GM11168 (cell line): Measurements from ENCODE around the gene FNDC10.
"Not testable (repeated sequence)": the region's sequence is repeated elsewhere in the genome, so short reads cannot be mapped to it uniquely, and the experiment has no call there.

Experiments used
- in situ Hi-C: fragments of 300-500 bp; cut with MboI; formaldehyde crosslinking; loops from one replicate; pipeline ENCODE4 v1.12.0; 2022; ENCODE audit warnings: low sequenced_read_pairs; ENCODE audit not compliant: unreplicated experiment

FNDC10 gene

DNA sequence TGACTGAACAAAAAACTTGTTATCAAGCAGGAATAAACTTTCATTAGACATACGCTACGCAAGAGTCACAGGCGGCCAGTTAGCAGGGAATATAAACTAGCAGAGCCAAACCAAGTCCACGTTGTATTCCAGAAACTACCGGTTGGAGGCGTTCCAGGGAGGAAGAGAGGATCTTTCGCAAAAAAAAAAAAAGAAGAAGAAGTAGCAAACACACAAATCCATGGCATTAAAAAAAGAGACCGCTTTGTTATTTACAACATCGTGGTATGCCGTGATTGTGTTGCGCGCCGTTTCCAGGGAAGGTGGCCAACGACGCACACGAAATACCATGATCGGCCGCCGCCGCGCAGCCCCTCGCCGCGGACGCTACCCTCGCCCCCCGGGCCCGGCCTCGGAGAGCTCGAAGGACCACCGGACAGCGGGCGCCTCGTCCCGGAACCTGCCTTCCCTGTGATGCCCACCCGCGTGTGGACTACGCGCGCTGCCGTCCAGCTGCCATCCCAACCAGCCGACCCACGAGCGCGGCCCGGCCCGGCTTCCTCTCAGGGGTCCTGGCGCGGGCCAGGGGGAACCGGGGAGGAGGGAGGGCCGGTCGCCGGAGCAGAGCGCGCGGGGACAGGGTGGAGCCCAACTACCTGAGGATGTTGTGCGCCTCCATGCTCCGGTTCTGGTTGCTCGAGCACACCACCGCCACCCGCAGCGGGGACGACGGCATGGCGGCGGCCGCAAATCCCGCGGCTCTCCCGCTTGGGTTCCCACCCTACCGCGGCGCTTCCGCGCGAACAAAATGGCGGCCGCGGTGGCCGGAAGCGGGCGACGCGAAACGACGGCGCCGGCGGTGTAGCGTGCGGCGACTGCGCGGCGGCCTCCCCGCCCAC is 25.9 kb downstream of the FNDC10 start:
- in situ Hi-C loops, result no loop called here

DNA sequence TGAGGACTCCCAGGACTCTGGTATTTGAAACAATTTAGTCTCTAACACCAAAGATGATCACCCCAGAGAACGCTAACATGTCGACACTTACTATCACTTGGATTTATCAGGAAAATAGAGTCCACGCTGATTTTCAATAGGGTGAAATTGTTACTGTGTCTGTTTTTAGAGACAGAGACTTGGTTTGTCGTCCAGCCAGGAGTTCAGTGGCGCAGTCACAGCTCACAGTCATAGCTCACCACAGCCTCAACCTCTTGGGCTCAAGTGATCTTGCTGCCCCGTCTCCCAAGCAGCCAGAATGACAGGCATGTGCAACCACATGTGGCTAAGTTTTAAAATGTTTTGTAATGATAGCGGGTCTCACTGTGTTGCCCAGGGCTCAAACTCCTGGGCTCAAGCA is 30.6 kb downstream of the FNDC10 start:
- in situ Hi-C loops, result no loop called here

DNA sequence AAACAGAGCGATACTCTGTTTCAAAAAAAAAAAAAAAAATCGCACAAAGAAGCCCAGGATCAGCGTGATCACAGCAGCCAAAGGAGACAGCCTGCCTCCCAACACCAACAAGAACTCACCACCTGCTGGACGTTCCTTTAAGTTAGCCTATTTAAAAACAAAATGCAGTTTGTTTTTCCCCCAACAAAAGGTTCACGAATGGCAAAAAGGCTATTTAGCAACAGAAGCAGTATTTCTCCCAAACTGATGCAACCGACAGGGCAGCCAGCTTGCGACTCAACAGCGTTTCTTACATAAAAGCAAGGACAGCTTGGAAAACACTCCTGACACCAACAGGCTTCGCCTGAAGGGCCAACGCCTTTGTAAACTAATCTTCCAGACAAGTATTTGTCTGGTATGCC is 32.0 kb downstream of the FNDC10 start:
- in situ Hi-C loops, result no loop called here

DNA sequence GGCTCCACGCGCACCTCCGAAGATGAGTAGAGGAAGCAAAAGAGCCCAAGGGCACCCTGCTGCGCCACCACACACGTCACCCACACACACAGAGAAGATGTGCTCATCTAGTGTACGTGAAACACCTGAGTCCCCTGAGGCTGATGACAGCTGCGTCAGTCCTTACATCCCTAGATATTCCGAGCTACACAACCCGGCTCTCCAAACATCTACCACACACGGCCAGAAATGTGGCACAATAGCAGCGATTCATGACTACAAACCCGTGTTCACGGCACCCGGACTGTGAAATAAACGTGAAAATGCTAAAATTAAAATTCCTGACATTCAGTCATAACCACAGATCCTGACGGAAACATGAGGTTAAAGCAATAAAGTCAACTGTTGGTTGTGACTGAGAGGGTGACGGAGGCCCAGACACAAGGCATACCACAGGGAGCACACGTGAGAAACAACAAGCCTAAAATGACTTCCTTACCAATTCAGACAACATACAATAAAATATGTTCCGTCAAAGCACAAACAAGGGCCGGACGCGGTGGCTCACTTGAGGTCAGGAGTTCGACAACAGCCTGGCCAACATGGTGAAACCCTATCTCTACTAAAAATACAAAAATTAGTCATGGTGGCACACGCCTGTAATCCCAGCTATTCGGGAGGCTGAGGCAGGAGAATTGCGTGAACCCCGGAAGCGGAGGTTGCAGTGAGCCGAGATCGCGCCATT is 32.6 kb downstream of the FNDC10 start:
- in situ Hi-C loops, result no loop called here

DNA sequence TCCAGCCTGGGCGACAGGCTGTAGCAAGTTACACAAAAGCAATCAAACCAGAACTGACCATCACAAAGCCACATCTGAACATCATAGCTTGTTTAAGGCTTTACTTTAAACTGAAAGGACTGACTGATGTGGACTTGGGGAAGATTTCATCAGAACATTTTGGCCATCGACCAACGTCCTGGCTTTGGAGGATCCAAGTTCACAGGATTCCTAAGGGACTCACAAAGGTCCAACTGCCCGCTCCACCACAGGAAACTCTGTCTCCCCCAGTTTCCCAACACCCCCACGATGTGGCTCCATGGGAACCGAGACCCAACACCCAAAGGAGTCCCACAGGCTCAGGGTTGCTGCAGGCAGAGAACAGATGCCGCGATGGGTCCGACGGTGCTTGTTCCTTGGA is 34.6 kb downstream of the FNDC10 start:
- in situ Hi-C loops, result no loop called here

DNA sequence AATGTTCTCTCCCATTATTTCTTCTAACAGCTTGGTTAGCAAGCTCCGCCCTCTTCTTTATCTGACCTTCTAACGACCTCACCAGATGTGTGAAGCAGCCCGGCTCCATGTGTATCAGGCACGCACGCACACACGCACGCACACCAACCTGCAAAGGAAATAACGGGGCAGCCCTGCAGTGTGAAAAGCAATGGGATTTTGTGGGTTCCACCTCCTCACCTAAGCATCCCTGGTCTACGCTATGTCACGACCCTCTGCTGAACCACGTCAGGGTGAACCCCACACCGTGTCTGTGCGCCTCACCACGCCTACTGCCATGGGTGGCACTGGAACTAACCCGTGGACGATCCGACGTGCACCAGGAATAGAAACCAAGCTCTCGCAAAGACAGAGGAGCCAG is 35.7 kb downstream of the FNDC10 start:
- in situ Hi-C loops, result no loop called here

DNA sequence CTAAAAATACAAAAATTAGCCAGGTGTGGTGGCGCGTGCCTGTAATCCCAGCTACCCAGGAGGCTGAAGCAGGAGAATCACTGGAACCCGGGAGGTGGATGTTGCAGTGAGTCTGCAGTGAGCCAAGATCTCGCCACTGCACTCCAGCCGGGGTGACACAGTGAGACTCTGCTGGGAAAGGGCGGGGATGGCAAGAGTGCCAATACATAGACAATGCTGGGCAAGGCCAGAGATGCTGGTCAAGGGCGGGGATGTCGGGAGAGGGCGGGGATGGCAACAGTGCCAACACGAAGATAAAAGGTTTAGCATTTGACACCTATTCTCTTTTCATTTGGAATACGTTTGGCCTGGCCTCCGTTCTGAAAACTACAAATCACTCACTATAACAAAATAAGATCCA is 36.2 kb downstream of the FNDC10 start:
- in situ Hi-C loops, result no loop called here

DNA sequence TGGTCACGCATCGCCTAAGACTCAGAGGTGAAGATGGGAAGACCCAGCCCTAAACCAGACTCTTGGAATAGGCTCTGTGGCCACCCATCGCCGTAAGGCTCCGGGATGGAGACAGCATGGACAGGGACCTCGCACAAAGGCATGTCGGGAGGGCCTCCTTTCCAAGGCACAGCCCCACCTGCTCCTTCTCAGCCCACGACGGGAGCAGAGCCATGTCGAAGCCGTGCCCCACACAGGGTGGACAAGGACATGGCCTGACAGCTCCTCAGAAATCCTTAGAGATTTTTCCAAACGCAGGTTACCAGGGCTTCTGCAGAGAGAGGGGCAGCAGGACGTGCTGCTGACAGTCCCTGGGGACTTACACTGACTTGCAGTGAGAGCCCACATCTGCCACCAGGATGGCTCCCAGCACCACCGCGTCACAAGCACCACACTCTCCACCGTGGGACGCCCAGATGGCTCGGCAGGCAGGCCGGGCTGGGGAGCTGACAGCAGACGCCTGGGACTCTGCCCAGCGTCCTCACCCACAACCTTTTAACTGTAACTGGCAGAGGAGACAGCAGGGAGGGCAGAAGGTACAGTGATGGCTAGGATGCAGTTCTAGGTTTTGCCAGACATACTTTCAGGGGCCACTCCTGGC is 37.3 kb downstream of the FNDC10 start:
- in situ Hi-C loops, result no loop called here

DNA sequence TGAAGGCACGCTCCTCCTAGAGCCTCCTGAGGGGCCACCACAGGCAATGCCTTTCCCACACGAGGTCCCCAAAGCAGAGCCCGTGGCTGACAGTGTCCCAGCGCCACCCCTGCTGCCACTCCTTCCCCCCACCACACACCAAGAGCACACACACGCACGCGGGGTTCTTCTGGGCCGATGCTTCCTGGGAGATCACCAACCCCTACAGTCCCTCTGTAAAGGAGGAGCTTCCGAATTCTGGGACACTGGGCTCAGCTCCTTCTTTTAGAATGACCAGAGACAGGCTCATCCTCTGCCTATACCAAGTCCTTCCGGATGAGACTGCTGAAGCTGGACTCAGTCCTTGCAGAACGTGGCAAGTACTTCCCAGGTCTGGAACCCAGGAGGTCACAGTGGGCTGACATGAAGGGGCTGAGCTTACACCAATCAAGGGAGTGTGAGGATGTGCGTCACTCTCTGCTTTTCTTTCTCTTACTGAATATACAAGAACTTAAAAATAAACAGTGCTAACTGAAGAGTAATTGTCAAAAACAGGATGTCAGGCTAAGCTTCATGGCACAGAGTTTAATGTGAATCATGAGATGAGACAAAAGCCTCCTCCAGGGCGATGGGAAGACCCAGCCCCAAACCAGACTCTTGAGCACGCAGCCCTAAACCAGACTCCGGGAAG is 38.0 kb downstream of the FNDC10 start:
- in situ Hi-C loops, result no loop called here

DNA sequence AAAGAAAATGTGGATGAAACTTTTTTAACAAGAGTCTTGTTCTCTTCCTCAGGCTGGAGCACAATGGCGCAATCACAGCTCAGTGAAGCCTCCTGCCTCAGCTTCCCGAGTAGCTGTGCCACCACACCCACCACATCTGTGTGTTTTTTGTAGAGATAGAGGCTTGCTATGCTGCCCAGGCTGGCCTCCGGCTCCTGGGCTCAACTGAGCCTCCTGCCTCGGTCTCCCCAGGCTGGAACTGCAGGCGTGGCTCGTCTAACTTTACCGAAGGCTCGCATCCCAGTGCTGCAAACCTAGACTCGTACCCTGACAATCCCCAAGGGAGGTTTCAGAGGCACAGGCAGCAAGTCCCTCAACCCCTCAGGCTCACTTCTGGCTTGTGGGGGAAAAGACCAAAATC is 39.8 kb downstream of the FNDC10 start:
- in situ Hi-C loops, result no loop called here

DNA sequence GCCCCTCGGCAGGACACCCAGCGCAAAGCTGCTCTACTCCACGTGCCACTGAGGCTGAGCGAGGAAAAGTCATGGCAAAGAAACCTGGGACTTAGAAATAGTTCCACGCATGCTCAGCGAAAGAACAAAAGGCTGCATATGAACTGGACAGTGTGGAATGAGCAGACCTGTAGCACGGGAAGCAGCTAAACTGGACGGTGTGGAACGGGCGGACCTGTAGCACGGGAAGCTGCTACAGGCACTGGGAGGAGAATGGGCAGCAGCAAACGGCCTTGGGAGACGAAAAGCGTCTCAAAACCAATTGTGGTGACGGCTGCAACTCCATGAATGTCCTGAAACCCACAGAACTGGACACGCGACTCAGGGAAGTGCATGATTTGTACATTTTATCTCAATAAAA is 40.9 kb downstream of the FNDC10 start:
- in situ Hi-C loops, result no loop called here

DNA sequence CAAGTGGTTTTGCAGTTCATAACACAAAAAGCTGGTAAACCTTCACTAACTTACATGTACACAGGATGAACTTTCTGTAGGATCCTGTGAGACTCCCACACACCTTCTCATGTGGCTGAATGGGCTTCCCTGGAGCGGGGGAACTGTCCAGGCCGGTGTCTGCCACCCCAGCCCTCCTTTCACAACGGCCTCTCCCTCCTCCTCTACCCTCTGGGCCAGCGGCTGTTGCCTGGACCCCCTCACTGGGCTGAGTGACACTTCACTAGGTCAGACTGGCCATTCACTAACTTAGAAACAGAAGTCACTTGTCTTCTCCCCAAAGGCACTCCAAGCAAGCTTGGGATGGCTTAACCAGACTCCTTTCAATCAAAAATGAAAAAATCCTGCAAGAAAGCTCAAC is 41.3 kb downstream of the FNDC10 start:
- in situ Hi-C loops, result no loop called here

DNA sequence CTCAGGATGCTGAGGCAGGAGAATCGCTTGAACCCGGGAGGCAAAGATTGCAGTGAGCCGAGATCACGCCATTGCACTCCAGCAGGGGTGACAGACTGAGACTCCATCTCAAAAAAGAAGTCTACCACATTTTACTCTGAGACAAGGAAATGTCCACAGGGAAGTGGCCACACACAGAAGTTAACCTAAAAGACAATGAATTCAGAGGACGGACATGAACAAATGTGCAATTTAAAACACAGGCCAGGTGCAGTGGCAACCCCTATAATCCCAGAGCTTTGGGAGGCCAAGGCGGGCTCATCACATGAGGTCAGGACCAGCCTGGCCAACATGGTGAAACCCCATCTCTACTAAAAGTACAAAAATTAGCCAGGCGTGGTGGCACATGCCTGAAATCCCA is 42.2 kb downstream of the FNDC10 start:
- in situ Hi-C loops, result not testable (repeated sequence)

DNA sequence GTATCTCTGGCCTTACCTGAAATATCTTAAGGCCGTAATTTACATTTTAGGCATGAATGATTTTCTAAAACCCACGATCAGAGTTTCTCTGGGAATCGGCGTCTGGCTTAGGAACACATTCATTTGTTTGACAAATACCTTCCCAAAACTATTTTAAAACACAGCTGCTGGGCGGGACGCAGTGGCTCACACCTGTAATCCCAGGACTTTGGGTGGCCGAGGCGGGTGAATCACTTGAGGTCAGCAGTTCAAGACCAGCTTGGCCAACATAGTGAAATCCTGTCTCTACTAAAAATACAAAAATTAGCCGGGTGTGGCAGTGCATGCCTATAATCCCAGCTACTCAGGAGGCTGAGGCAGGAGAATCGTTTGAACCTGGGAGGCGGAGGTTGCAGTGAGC is 43.0 kb downstream of the FNDC10 start:
- in situ Hi-C loops, result not testable (repeated sequence)

DNA sequence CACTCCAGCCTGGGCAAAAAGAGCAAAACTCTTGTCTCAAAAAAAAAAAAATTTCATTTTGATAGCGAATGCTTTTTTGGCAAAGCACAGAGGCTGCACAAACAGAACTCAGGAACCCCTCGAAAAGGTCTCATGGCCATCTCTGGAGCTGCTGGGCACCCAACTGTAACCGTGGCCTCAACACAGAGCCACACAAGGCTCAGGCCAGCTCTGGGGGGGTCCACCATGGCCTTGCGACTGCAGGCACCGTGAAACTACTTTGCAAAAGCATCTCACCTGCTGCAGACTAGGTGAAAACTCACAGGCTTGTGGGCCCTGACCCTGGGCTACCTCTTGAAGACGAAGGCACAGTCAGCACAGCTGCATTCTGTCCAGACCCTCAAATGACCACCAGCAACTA is 43.4 kb downstream of the FNDC10 start:
- in situ Hi-C loops, result no loop called here

DNA sequence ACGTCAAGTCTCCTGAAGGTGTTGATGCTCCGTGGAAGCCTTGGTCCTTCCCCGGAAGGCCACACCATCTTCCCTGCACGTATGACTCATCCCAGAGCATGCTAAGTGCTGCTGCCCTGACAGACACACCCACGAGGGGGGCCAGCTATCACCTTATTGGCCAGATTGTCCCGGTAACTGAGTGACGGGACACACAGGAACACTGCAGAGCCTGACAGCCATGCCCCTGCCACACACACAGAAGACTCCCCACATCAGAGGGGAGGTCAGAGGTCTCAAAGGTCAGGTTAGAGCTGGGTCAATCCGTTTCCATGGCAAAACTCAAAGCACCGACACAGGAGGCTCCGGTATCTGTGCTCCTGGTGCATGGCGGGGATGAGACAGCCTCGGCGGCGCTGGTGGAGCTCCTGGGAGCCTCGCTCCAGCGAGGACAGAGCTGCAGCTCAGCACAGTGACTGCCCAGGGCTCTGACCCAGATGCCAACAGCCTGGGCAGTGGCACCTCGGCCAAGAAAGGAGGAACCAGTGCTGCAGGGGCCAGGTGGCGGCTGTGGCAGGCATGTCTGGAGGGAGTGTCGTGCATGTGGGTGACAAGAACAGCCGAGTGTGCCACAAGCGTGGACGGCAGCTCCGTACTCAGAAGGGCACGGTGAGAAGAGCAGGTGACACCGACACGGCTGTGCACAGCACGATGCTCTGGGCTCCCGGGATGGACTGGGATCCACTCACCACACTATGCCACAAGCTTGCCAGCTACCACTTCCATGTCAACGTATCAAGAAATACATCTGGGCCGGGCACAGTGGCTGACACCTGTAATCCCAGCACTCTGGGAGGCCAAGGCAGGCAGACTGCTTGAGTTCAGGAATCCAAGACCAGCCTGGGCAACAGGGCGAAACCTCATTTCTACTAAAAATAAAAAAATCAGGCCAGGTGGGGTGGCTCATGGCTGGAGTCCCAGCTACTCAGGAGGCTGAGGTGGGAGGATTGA is 44.7 kb downstream of the FNDC10 start:
- in situ Hi-C loops, result no loop called here

DNA sequence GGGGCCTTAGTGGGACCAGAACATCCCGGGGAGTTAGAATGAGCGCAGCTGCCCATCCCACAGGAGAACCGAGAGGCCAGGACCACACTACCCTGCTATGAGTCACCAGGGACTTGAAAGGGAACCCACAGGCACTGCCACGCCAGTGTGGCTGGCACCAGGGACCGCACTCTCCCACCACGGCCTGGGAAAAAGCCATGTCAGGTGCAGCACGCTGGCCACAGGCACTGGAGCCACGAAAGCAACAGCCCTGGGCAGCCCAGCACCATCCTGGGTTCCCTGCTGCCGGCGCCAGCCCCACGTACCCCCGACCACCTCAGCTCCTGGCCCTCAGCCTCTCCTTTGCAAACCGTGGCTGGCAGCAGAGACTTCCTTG is 45.4 kb downstream of the FNDC10 start:
- in situ Hi-C loops, result no loop called here

DNA sequence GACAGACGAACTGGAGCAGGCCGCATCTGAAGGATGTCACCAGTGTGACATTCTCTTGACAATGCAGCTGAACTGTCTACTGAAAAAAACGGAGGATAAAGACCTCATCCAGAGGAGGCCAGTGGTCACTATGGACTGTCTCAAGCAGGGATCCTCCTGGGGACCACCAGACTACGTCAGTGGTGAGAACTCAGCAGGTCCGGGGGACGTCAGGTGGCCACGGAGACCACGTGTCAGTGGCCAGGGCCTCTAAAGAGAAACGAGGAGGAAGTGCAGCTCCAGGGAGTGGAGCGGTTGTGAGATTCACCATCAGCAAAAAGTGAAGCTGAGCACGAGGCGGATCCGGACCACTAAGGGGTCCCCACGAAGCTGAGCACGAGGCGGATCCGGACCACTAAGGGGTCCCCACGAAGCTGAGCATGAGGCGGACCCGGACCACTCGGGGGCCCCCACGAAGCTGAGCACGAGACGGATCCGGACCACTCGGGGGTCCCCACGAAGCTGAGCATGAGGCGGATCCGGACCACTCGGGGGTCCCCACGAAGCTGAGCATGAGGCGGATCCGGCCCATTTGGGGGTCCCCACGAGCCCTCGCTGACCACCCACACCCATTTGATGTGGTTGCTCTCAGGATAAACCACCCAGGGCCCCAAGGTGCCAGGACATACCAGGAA is 46.0 kb downstream of the FNDC10 start:
- in situ Hi-C loops, result no loop called here

DNA sequence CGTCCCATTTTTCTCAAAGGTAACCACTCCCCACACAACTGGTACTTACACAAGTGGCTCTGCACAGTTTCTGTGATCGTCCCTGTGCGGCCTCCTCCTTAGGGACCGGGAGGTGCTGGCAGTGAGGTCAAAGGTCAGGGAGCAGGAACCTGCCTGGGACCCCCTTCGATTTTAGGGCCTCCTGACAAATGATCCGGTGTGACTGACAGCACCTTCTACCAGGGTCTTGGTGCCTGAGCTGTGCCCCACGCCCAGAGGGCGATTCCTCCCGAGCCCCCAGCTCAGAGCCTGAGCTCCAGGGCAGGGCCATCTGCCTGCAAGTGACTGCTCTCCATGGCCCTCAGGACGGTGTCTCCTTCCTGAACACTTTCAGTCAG is 47.7 kb downstream of the FNDC10 start:
- in situ Hi-C loops, result no loop called here
